CD4-positive, alpha-beta T cell (primary cell): Measurements from ENCODE around the gene GRM8. TPM values are rescaled to one million over a fixed set of nuclear protein-coding genes. Genes with fewer than 3 reads are reported as not detected.
"Not testable (repeated sequence)": the region's sequence is repeated elsewhere in the genome, so short reads cannot be mapped to it uniquely, and the experiment has no call there.

Experiments
- ATAC-seq: fragments of 200-7000 bp; cut with Tn5 transposase; one replicate; pipeline ENCODE4 v1.10.0; 2022; ENCODE audit warnings: mild to moderate bottlenecking; ENCODE audit not compliant: poor library complexity
- CTCF ChIA-PET: fragments of 350-600 bp; sonication (Branson Sonifier 250); formaldehyde crosslinking; loops from one replicate; lab custom pipeline; 2021; ENCODE audit warnings: antibody characterized with exemption, inconsistent platforms; lab: Charles Lee
- POLR2A ChIA-PET: fragments of 350-600 bp; sonication (Branson Sonifier 250); formaldehyde crosslinking; loops from one replicate; lab custom pipeline; 2021; ENCODE audit warnings: antibody characterized with exemption, inconsistent platforms; lab: Charles Lee
- DNase-seq, 14 experiments: peaks; one replicate each; pipeline ENCODE4 v3.0.0-alpha.2; 2013 to 2020; ENCODE audit warnings: mixed read lengths in 2 of 14
- H3K27ac ChIP-seq, 2 donors: one replicate each; pipeline versions ENCODE4 v1.5.1 to v1.7.0; 2013; ENCODE audit warnings: low read length in 2 of 2, low read depth in 1 of 2, mild to moderate bottlenecking in 1 of 2
- H3K27me3 ChIP-seq, 2 experiments: 1 replicate in 1 of 2; 2 replicates in 1 of 2; pipeline versions ENCODE4 v1.6.1 to v1.7.0; 2013; ENCODE audit warnings: low read length in 2 of 2, control low read depth in 1 of 2, mild to moderate bottlenecking in 1 of 2, moderate library complexity in 1 of 2; ENCODE audit not compliant: insufficient read depth in 2 of 2, control insufficient read depth in 1 of 2
- H3K36me3 ChIP-seq: one replicate; pipeline ENCODE4 v1.6.1; 2013; ENCODE audit warnings: low read length, control low read depth; ENCODE audit not compliant: insufficient read depth
- H3K4me1 ChIP-seq: one replicate; pipeline ENCODE4 v1.6.1; 2013; ENCODE audit warnings: low read length, control low read depth; ENCODE audit not compliant: insufficient read depth
- H3K4me3 ChIP-seq: one replicate; pipeline ENCODE4 v1.5.1; 2013; ENCODE audit warnings: mild to moderate bottlenecking, low read length, moderate library complexity
- H3K9me3 ChIP-seq, 2 experiments: 1 replicate in 1 of 2; 2 replicates in 1 of 2; pipeline versions ENCODE4 v1.6.1 to v1.7.0; 2013; ENCODE audit warnings: low read length in 2 of 2, mild to moderate bottlenecking in 2 of 2, control low read depth in 1 of 2, moderate library complexity in 1 of 2; ENCODE audit not compliant: control insufficient read depth in 1 of 2, insufficient read depth in 1 of 2
- H3K27ac Mint-ChIP-seq: one replicate; pipeline ENCODE4 v1.8.0; 2020; ENCODE audit warnings: mixed read lengths
- H3K27me3 Mint-ChIP-seq: one replicate; pipeline ENCODE4 v1.8.0; 2021; ENCODE audit warnings: mixed read lengths
- H3K36me3 Mint-ChIP-seq: one replicate; pipeline ENCODE4 v1.8.0; 2021; ENCODE audit warnings: low read depth, mixed read lengths
- H3K4me1 Mint-ChIP-seq: one replicate; pipeline ENCODE4 v1.8.0; 2021; ENCODE audit warnings: low read depth, mixed read lengths
- H3K4me3 Mint-ChIP-seq: one replicate; pipeline ENCODE4 v1.8.0; 2020; ENCODE audit warnings: mild to moderate bottlenecking, mixed read lengths
- H3K9me3 Mint-ChIP-seq: one replicate; pipeline ENCODE4 v1.8.0; 2020; ENCODE audit warnings: mixed read lengths
- intact Hi-C, 2 experiments: fragments of 100-400 bp; cut with DNase I in 1 of 2; cut with micrococcal nuclease in 1 of 2; formaldehyde crosslinking; loops; one replicate each; pipeline versions ENCODE4 v1.15.1 to v1.9.0; 2023 to 2025; cut with DNase I, micrococcal nuclease
- total RNA-seq, 174 experiments: library from RNA in 2 of 174; stranded (reverse) in 2 of 174; gene quantifications; one replicate each; pipeline ENCODE4 v1.2.3 and lab custom pipeline; 2021 to 2026
- TF ChIP-seq, protein P1 (sequence below): fragments of 200-600 bp; IDR thresholded peaks from one replicate; pipeline ENCODE4 v1.8.0; 2022; ENCODE audit warnings: antibody characterized with exemption, mild to moderate bottlenecking

GRM8 gene
- total RNA-seq, 2 experiments from 2014 or later: not detected

DNA sequence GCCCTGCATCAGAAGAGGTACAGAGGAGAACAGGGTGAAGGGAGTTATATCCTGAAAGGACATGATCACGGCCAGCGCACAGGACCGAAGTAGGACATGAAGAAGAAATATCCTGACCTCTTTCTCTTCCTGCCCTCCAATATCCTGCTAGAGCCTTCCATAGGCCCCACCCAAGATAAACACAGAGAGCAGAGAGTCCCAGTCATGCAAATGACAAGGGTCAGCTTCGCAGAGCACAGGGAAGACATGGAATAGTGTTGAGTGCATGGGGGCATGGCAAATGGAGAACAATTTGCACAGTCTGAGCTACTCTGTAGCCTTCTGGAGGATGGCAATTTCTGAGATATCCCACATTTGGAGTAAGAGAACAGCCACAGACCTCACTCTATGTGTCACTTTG, 371.4 kb downstream of the GRM8 start:
- no peaks in the 10 kb centered on the region for H3K36me3 ChIP-seq
- no peaks in the 10 kb centered on the region for H3K9me3 Mint-ChIP-seq
- no peaks in the 10 kb centered on the region for H3K4me1 Mint-ChIP-seq
- CTCF ChIA-PET: no interaction called here
- no peaks in the 10 kb centered on the region for H3K36me3 Mint-ChIP-seq
- TF ChIP-seq, protein P1, sequence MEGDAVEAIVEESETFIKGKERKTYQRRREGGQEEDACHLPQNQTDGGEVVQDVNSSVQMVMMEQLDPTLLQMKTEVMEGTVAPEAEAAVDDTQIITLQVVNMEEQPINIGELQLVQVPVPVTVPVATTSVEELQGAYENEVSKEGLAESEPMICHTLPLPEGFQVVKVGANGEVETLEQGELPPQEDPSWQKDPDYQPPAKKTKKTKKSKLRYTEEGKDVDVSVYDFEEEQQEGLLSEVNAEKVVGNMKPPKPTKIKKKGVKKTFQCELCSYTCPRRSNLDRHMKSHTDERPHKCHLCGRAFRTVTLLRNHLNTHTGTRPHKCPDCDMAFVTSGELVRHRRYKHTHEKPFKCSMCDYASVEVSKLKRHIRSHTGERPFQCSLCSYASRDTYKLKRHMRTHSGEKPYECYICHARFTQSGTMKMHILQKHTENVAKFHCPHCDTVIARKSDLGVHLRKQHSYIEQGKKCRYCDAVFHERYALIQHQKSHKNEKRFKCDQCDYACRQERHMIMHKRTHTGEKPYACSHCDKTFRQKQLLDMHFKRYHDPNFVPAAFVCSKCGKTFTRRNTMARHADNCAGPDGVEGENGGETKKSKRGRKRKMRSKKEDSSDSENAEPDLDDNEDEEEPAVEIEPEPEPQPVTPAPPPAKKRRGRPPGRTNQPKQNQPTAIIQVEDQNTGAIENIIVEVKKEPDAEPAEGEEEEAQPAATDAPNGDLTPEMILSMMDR: no peak
- H3K27ac Mint-ChIP-seq: no peak overlapping the region
- peaks cover 16% of the 10 kb centered on the region for H3K27me3 Mint-ChIP-seq
- POLR2A ChIA-PET: no interaction called here
- ATAC-seq: no peak
- no peaks in the 10 kb centered on the region for H3K27me3 ChIP-seq
- H3K27ac ChIP-seq: no peak overlapping the region
- no peak for DNase-seq
- H3K4me3 Mint-ChIP-seq: no peak overlapping the region
- H3K4me3 ChIP-seq: no peak overlapping the region
- intact Hi-C loops: no loop called here
- no peaks in the 10 kb centered on the region for H3K4me1 ChIP-seq
- no peaks in the 10 kb centered on the region for H3K9me3 ChIP-seq

DNA sequence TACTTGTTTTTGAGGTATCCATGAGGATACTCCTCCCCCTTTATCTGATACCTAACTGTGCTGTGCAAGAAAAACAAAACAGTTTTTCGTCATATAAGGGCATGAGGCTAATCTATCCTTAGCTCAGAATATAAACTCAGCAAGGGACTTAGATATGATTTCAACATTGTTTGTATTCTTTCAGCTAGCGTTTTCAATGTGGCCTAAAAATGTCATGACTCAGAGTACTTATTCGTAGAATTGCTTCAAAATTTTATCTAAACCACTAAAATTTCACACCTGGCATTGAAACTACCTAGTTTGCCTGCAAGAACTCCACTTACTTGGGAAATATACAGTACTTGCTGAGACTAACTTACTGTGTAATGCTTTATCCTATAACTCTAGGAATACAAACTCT, 376.2 kb downstream of the GRM8 start:
- not testable (repeated sequence) for ATAC-seq, H3K36me3 Mint-ChIP-seq, H3K27ac ChIP-seq

DNA sequence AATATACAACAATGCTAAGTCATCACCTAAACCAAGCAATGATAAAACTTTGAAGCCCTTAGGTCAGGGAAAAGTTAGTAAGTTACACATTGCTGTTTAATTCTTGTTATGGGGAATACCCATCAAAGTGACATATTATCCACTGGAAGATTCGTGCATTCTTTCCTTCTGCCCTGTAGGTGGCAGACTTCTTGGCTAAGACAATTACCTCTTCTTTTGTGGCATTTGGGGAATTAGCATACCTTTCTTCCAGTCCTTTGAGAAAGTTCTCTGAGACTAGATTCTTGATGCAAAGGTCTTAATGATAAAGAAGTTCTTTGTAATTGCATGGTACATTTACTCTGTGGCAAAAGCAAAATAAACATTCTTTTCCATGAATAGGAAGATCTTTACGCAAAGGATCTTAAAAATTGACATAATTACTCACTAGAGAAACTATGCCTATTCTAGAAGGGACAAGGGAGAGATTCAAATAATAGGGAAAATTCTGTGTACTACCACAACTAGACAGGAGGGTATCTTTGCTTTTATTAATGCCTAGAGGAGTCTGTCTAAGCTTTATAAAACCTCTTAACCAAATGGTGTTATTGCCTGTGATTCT, 395.9 kb downstream of the GRM8 start:
- H3K4me1 Mint-ChIP-seq: no peaks in the 10 kb centered on the region
- ATAC-seq (no peak), DNase-seq (no peak)
- no peak overlapping the region for H3K4me3 Mint-ChIP-seq
- Histone ChIP-seq H3K4me1 (no peaks in the 10 kb centered on the region), H3K9me3 (peaks cover 0 to 3% of the 10 kb centered on the region in 2 experiments), H3K27me3 (no peaks in the 10 kb centered on the region), H3K36me3 (no peaks in the 10 kb centered on the region), H3K27ac (no peak overlapping the region), H3K4me3 (no peak overlapping the region)
- H3K27me3 Mint-ChIP-seq: peaks cover 17% of the 10 kb centered on the region
- intact Hi-C loops: no loop called here
- TF ChIP-seq, protein P1: peak; percentile 36
- H3K36me3 Mint-ChIP-seq: no peaks in the 10 kb centered on the region
- POLR2A ChIA-PET: no interaction called here
- no peaks in the 10 kb centered on the region for H3K9me3 Mint-ChIP-seq
- CTCF ChIA-PET: no interaction called here
- no peak overlapping the region for H3K27ac Mint-ChIP-seq

More for the DNA sequence above, 376.2 kb downstream of the GRM8 start:
- H3K9me3 Mint-ChIP-seq, DNase-seq, H3K4me1 Mint-ChIP-seq, H3K9me3 ChIP-seq, H3K27ac Mint-ChIP-seq, H3K4me3 Mint-ChIP-seq, H3K4me3 ChIP-seq, CTCF ChIA-PET, POLR2A ChIA-PET, H3K4me1 ChIP-seq, H3K27me3 ChIP-seq, H3K36me3 ChIP-seq, intact Hi-C loops: not testable (repeated sequence)
- H3K27me3 Mint-ChIP-seq: peaks cover 12% of the 10 kb centered on the region

DNA sequence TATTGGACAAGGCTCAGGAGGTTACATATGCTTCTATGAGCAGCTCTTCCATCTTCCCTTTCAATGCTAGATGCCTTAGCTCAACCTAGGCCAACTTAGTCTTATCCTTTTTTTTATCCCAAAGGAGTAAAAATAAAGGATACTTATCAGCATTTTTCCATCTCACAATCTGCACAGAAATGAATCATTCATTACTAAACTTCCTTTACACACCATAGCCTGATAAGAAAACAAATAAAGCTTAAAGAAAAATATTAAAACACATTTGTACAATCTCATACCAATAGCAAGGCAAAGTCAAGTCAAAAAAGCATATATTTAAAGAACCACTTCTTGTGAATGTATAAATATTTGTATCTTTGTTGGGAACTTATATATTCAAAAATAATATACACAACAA, 407.4 kb downstream of the GRM8 start:
- H3K4me3 ChIP-seq: no peak overlapping the region
- POLR2A ChIA-PET: no interaction called here
- no peak for DNase-seq
- H3K4me3 Mint-ChIP-seq: no peak overlapping the region
- H3K36me3 ChIP-seq: no peaks in the 10 kb centered on the region
- no peaks in the 10 kb centered on the region for H3K4me1 Mint-ChIP-seq
- no peaks in the 10 kb centered on the region for H3K9me3 ChIP-seq
- intact Hi-C loops: no loop called here
- H3K27me3 ChIP-seq: no peaks in the 10 kb centered on the region
- H3K27ac Mint-ChIP-seq: no peak overlapping the region
- peaks cover 7% of the 10 kb centered on the region for H3K9me3 Mint-ChIP-seq
- CTCF ChIA-PET: interaction anchor here (1.0 kb wide), 1 partner anchor 20 kb away, joined by 3 read pairs; no protein-coding TSS in a partner anchor
- peaks cover 9% of the 10 kb centered on the region for H3K27me3 Mint-ChIP-seq
- TF ChIP-seq, protein P1: no peak
- H3K27ac ChIP-seq: no peak overlapping the region
- no peaks in the 10 kb centered on the region for H3K36me3 Mint-ChIP-seq
- no peaks in the 10 kb centered on the region for H3K4me1 ChIP-seq
- no peak for ATAC-seq
